Ishikawa (cell line): ENCODE results near the gene TTLL10.

Source experiments
- CEBPB ChIP-seq: IDR thresholded peaks from 2 replicates; pipeline ENCODE4 v1.6.1; 2012
- CREB1 ChIP-seq: IDR thresholded peaks from 2 replicates; pipeline ENCODE4 v1.6.1; 2012; ENCODE audit warnings: low read depth
- EGR1 ChIP-seq: IDR thresholded peaks from 2 replicates; pipeline ENCODE4 v1.6.1; 2012
- EP300 ChIP-seq: IDR thresholded peaks from 2 replicates; pipeline ENCODE4 v1.6.1; 2012; ENCODE audit warnings: borderline replicate concordance
- FOXM1 ChIP-seq: IDR thresholded peaks from 2 replicates; pipeline ENCODE4 v1.6.1; 2012; ENCODE audit warnings: low read depth, borderline replicate concordance
- NFIC ChIP-seq: IDR thresholded peaks from 2 replicates; pipeline ENCODE4 v1.6.1; 2012
- RAD21 ChIP-seq: IDR thresholded peaks from 2 replicates; pipeline ENCODE4 v1.6.1; 2012; ENCODE audit warnings: low read depth
- TAF1 ChIP-seq: IDR thresholded peaks from 2 replicates; pipeline ENCODE4 v1.6.1; 2012; ENCODE audit warnings: low read depth, mild to moderate bottlenecking
- TCF12 ChIP-seq: IDR thresholded peaks from 2 replicates; pipeline ENCODE4 v1.6.1; 2012; ENCODE audit warnings: low read depth
- TEAD4 ChIP-seq: IDR thresholded peaks from 2 replicates; pipeline ENCODE4 v1.6.1; 2012
- YY1 ChIP-seq: IDR thresholded peaks from 2 replicates; pipeline ENCODE4 v1.6.1; 2012; ENCODE audit warnings: low read depth
- ZBTB7A ChIP-seq: IDR thresholded peaks from 2 replicates; pipeline ENCODE4 v1.6.1; 2012; ENCODE audit warnings: low read depth
- TF ChIP-seq, protein P1 (sequence below): IDR thresholded peaks from 2 replicates; pipeline ENCODE4 v1.6.1; 2012
- TF ChIP-seq, protein P2 (sequence below): IDR thresholded peaks from 2 replicates; pipeline ENCODE4 v1.6.1; 2012
- TF ChIP-seq, protein P3 (sequence below): IDR thresholded peaks from 2 replicates; pipeline ENCODE4 v1.6.1; 2012; ENCODE audit warnings: low read depth, mild to moderate bottlenecking

TTLL10 gene

DNA sequence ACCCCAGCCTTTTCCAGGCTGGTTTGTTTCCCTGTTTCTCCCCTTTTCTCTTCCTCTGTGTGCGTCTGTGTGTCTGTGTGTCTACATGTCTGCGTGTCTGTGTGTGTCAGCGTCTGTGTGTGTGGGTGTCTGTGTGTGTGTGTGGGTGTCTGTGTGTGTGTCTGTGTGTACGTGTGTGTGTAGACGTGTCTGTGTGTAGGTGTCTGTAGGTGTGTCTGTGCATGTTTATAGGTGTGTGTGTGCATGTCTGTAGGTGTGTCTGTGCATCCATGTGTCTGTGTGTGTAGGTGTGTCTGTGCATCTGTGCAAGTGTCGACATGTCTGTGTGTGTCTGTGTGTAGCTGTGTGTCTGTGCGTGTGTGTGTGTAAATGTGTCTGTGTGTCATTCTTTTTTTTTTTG, 3.3 kb downstream of the TTLL10 start:
- no peak for TF ChIP-seq EGR1
- TF ChIP-seq, protein P1, sequence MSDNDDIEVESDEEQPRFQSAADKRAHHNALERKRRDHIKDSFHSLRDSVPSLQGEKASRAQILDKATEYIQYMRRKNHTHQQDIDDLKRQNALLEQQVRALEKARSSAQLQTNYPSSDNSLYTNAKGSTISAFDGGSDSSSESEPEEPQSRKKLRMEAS, result no peak
- TF ChIP-seq ZBTB7A, result no peak
- TF ChIP-seq CEBPB, result no peak
- no peak for TF ChIP-seq YY1
- no peak for TF ChIP-seq CREB1
- TF ChIP-seq RAD21, result no peak
- no peak for TF ChIP-seq EP300
- no peak for TF ChIP-seq TCF12
- TF ChIP-seq NFIC, result no peak

DNA sequence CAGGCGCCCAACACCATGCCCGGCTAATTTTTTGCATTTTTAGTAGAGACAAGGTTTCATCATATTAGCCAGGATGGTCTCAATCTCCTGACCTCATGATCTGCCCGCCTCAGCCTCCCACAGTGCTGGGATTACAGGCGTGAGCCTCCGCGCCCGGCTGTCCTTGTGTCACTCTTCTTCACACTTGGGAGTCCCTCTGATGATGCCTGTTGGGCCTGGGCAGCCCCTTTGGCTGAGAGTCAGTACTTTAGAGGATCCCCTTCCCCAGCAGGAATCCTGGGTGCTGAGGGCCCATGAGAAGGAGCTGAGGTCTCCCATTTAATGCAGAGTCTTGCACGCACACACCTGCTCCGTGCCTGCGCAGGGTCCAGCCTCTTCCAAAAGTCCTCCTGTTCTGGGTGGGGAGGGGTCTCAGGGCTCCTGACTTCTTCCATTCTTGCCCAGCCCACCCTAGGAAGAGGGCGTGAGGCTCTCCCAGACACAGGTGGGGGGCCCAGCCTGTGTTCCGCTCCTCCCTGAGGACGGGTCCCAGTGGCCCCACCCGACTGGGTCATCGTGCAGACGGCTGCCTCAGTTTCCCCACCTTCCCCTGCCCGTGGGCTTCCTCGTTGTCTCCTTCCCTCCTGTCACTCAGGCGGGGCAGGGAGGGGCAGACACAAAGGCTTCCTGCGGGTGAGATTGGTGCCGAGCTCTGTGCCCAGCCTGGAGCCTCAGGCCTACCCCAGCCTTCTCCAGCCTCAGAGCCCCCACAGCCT, 3.9 kb downstream of the TTLL10 start:
- TF ChIP-seq, protein P2, sequence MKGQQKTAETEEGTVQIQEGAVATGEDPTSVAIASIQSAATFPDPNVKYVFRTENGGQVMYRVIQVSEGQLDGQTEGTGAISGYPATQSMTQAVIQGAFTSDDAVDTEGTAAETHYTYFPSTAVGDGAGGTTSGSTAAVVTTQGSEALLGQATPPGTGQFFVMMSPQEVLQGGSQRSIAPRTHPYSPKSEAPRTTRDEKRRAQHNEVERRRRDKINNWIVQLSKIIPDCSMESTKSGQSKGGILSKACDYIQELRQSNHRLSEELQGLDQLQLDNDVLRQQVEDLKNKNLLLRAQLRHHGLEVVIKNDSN, result no peak
- TF ChIP-seq FOXM1 (no peak), TEAD4 (no peak), RAD21 (no peak), CEBPB (no peak), ZBTB7A (no peak), CREB1 (no peak), EGR1 (no peak), TAF1 (no peak), YY1 (no peak), EP300 (no peak), TCF12 (no peak), NFIC (no peak)
- TF ChIP-seq, protein P3, sequence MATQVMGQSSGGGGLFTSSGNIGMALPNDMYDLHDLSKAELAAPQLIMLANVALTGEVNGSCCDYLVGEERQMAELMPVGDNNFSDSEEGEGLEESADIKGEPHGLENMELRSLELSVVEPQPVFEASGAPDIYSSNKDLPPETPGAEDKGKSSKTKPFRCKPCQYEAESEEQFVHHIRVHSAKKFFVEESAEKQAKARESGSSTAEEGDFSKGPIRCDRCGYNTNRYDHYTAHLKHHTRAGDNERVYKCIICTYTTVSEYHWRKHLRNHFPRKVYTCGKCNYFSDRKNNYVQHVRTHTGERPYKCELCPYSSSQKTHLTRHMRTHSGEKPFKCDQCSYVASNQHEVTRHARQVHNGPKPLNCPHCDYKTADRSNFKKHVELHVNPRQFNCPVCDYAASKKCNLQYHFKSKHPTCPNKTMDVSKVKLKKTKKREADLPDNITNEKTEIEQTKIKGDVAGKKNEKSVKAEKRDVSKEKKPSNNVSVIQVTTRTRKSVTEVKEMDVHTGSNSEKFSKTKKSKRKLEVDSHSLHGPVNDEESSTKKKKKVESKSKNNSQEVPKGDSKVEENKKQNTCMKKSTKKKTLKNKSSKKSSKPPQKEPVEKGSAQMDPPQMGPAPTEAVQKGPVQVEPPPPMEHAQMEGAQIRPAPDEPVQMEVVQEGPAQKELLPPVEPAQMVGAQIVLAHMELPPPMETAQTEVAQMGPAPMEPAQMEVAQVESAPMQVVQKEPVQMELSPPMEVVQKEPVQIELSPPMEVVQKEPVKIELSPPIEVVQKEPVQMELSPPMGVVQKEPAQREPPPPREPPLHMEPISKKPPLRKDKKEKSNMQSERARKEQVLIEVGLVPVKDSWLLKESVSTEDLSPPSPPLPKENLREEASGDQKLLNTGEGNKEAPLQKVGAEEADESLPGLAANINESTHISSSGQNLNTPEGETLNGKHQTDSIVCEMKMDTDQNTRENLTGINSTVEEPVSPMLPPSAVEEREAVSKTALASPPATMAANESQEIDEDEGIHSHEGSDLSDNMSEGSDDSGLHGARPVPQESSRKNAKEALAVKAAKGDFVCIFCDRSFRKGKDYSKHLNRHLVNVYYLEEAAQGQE, result no peak
- TF ChIP-seq, protein P1, result no peak

DNA sequence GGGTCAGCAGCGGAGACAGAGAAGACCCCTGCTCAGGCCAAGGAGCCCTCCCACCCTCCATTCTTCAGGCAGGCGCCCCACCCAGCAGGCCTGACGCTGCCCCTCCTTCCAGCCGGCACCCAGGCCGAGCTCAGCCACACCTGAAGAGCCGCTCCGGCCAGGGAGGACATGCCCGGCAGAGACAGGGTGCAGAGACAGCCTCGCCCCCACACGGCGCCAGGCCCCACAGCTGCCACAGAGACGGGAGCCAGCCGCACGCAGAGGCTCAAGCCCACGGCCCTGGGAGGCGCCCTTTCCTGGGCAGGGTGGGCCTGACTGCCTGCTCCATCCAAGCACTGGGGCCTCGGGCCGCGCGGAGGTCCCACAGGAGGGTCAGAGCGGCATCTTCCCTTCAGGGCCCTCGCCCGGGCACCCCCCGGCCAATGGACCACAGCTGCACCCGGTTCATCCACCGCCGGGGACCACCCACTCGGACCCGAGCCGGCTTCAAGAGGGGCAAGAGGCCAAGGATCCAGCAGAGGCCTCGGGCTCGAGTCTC, 5.2 kb downstream of the TTLL10 start:
- TF ChIP-seq, protein P1, result no peak
- TF ChIP-seq TEAD4 (no peak), CEBPB (no peak), YY1 (no peak), CREB1 (no peak), NFIC (no peak), ZBTB7A (no peak), EGR1 (no peak), EP300 (no peak), TCF12 (no peak)
- TF ChIP-seq, protein P2, result no peak

DNA sequence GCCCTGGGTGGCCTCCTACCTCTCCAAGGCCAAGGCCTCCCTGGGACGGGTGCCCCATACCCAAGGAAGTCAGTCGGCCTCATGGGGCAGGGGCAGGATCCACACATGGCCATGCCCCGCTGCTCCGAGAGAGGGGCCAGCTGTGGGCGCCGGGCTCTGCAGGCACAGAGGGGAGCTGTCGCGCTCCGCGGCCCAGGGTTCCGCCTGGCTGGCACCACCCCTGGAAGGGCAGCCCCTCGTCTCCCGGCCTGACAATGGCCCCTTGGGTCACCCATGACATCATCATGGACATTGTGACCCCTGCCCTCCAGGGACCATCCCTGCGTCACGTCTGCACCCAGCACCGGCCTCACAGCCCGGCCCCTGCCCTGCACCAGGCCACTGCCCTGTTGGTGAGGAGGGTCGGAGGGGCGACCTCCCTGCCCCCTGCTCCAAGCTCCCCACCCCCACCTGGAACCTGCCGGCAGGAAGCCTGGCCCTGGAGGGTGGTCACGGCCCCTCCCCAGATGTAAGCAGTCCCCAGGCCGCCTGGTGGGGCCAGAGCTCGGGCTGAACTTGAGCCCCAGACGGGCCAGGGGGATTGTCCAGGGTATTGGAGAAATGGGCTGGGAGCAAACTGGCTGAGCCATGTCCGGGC, 5.8 kb downstream of the TTLL10 start:
- no peak for TF ChIP-seq TAF1
- no peak for TF ChIP-seq EGR1
- TF ChIP-seq ZBTB7A, result peak; percentile 91
- TF ChIP-seq CEBPB, result no peak
- peak; percentile 81 for TF ChIP-seq EP300
- TF ChIP-seq CREB1, result no peak
- no peak for TF ChIP-seq NFIC
- TF ChIP-seq, protein P1, result peak; percentile 15; the same call in 1 of the 2 replicates
- TF ChIP-seq, protein P3, result no peak
- TF ChIP-seq YY1, result no peak
- no peak; the same call in 1 of the 2 replicates for TF ChIP-seq RAD21
- TF ChIP-seq TEAD4, result 0 out of 2 replicates have a peak, but pooled peaks have one; percentile 2
- TF ChIP-seq TCF12, result peak; percentile 75; the same call in 1 of the 2 replicates
- TF ChIP-seq, protein P2, result no peak
